ENCODE measurements around the gene CPSF3. TPM values are rescaled to one million over a fixed set of nuclear protein-coding genes. Genes with fewer than 3 reads are reported as not detected.

Gene CPSF3
- total and polyA plus RNA-seq, 9 of the 15 experiments (the other 6 are each of a cell fraction or from before 2014, with no cell fraction given), result 54.2 to 151 (median 94.5) TPM

DNA sequence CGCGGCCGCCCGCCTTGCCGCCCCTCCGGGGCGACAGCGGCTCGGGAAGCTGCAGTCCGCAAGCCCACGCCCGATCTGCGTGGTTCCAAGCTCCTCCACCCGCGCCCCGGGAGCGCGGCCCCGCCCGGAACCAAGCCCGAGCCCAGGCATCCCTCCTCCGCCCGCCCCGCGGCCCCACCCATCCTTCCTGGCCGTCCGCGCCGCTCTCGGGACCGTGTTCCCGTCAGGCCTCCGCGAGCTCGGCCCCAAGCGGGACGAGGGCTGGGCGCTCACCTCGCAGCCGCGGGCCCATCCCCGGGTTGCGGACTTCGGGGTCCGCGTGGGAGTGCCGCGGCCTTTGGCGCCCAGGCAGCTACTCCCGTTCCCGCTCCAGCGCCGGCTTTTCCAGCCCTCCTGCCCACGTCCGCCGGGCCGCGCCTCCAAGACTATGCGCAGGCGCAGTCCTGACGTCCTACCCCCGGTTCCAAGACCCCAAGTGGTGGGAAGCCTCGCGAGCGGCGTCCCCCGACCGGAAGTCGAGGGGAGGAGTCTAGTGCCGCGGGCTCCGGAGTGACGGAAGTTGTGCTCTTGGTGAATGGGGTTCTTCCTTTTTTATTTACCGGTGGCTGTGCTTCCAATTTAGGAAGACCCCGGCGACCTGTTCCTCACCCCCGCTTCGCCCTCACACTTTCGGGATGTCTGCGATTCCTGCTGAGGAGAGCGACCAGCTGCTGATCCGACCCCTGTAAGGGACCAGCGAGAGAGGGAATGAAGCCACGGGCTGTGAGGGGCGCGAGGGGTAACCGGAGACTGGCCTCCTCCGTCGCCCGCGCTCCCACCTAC is at the start of gene CPSF3, which contains the start of gene ITGB1BP1 (continued):
- TF ChIP-seq CBFB (CRISPR knock-in tag; IDR thresholded peaks at IDR 0.05) (no peak), DMBX1 (CRISPR knock-in tag; IDR thresholded peaks at IDR 0.05; ENCODE audit: borderline replicate concordance) (no peak), KLF16 (IDR thresholded peaks at IDR 0.05) (no peak), HMGN3 (IDR thresholded peaks at IDR 0.05; ENCODE audit: borderline replicate concordance, extremely low read depth, insufficient read length, low read depth, low read length) (peak; percentile 75), PHF20 (IDR thresholded peaks at IDR 0.05; ENCODE audit: partially characterized antibody) (peak; percentile 65), NR2C2 (CRISPR knock-in tag; IDR thresholded peaks at IDR 0.05) (no peak; the same call in 1 of the 2 replicates), NR2C2 (tag; IDR thresholded peaks at IDR 0.05) (peak; percentile 66), RAD21 (CRISPR knock-in tag; conservative IDR thresholded peaks at IDR 0.05 in 1 of 2, IDR thresholded peaks at IDR 0.05 in 1 of 2) (0 out of 4 replicates have a peak, but pooled peaks of 1 of the 2 experiments have one; percentile 2), MBD2 (IDR thresholded peaks at IDR 0.05; ENCODE audit: borderline replicate concordance, low read depth) (no peak)
- TF ChIP-seq, protein P1, sequence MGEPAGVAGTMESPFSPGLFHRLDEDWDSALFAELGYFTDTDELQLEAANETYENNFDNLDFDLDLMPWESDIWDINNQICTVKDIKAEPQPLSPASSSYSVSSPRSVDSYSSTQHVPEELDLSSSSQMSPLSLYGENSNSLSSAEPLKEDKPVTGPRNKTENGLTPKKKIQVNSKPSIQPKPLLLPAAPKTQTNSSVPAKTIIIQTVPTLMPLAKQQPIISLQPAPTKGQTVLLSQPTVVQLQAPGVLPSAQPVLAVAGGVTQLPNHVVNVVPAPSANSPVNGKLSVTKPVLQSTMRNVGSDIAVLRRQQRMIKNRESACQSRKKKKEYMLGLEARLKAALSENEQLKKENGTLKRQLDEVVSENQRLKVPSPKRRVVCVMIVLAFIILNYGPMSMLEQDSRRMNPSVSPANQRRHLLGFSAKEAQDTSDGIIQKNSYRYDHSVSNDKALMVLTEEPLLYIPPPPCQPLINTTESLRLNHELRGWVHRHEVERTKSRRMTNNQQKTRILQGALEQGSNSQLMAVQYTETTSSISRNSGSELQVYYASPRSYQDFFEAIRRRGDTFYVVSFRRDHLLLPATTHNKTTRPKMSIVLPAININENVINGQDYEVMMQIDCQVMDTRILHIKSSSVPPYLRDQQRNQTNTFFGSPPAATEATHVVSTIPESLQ (CRISPR knock-in tag; IDR thresholded peaks at IDR 0.05), result peak; percentile 43; the same call in 1 of the 2 replicates
- TF ChIP-seq, protein P2, sequence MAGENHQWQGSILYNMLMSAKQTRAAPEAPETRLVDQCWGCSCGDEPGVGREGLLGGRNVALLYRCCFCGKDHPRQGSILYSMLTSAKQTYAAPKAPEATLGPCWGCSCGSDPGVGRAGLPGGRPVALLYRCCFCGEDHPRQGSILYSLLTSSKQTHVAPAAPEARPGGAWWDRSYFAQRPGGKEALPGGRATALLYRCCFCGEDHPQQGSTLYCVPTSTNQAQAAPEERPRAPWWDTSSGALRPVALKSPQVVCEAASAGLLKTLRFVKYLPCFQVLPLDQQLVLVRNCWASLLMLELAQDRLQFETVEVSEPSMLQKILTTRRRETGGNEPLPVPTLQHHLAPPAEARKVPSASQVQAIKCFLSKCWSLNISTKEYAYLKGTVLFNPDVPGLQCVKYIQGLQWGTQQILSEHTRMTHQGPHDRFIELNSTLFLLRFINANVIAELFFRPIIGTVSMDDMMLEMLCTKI (IDR thresholded peaks at IDR 0.05; ENCODE audit: partially characterized antibody), result no peak
- TF ChIP-seq, protein P3, sequence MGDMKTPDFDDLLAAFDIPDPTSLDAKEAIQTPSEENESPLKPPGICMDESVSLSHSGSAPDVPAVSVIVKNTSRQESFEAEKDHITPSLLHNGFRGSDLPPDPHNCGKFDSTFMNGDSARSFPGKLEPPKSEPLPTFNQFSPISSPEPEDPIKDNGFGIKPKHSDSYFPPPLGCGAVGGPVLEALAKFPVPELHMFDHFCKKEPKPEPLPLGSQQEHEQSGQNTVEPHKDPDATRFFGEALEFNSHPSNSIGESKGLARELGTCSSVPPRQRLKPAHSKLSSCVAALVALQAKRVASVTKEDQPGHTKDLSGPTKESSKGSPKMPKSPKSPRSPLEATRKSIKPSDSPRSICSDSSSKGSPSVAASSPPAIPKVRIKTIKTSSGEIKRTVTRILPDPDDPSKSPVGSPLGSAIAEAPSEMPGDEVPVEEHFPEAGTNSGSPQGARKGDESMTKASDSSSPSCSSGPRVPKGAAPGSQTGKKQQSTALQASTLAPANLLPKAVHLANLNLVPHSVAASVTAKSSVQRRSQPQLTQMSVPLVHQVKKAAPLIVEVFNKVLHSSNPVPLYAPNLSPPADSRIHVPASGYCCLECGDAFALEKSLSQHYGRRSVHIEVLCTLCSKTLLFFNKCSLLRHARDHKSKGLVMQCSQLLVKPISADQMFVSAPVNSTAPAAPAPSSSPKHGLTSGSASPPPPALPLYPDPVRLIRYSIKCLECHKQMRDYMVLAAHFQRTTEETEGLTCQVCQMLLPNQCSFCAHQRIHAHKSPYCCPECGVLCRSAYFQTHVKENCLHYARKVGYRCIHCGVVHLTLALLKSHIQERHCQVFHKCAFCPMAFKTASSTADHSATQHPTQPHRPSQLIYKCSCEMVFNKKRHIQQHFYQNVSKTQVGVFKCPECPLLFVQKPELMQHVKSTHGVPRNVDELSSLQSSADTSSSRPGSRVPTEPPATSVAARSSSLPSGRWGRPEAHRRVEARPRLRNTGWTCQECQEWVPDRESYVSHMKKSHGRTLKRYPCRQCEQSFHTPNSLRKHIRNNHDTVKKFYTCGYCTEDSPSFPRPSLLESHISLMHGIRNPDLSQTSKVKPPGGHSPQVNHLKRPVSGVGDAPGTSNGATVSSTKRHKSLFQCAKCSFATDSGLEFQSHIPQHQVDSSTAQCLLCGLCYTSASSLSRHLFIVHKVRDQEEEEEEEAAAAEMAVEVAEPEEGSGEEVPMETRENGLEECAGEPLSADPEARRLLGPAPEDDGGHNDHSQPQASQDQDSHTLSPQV (IDR thresholded peaks at IDR 0.05), result peak; percentile 34; the same call in 1 of the 2 replicates
